SIG-M5 treated with dmso at 0.1 percent for 504 hours (cell line): Measurements from ENCODE around the gene AZIN2.
A peak's percentile ranks its signal among the peaks of the same experiment; 100 is the strongest.

Experiments
- DNase-seq: peaks from one replicate; lab custom pipeline; 2025; ENCODE audit not compliant: unreplicated experiment; lab: John Stamatoyannopoulos, UW

The AZIN2 gene

GRCh38 chr1:33149453-33150190 lies 68.7 kb downstream of the AZIN2 start:
- DNase-seq, result peak; percentile 17

- no peak for DNase-seq
These were observed 69.6 kb downstream of the AZIN2 start for GRCh38 chr1:33150522-33150921.

GRCh38 chr1:33151116-33151515 lies 70.2 kb downstream of the AZIN2 start:
- DNase-seq, result no peak

GRCh38 chr1:33152685-33153432 lies 71.9 kb downstream of the AZIN2 start:
- DNase-seq, result no peak

GRCh38 chr1:33153650-33154049 lies 72.7 kb downstream of the AZIN2 start:
- DNase-seq, result no peak

- no peak for DNase-seq
These were observed 75.1 kb downstream of the AZIN2 start for GRCh38 chr1:33155877-33156538.

- DNase-seq, result no peak
These were observed 76.2 kb downstream of the AZIN2 start for GRCh38 chr1:33157131-33157530.

GRCh38 chr1:33158366-33158765 lies 77.4 kb downstream of the AZIN2 start:
- DNase-seq, result no peak

GRCh38 chr1:33159577-33159976 lies 78.6 kb downstream of the AZIN2 start:
- no peak for DNase-seq

GRCh38 chr1:33161061-33161681 lies 80.2 kb downstream of the AZIN2 start:
- DNase-seq, result no peak

GRCh38 chr1:33162141-33162540 lies 81.2 kb downstream of the AZIN2 start:
- DNase-seq, result no peak

GRCh38 chr1:33163621-33164519 lies 82.9 kb downstream of the AZIN2 start:
- DNase-seq, result no peak

GRCh38 chr1:33165209-33165608 lies 84.3 kb downstream of the AZIN2 start:
- DNase-seq, result no peak

GRCh38 chr1:33165809-33166208 lies 84.9 kb downstream of the AZIN2 start:
- no peak for DNase-seq

GRCh38 chr1:33167650-33168447 lies 86.9 kb downstream of the AZIN2 start:
- no peak for DNase-seq

- DNase-seq, result no peak
These were observed 87.8 kb downstream of the AZIN2 start for GRCh38 chr1:33168556-33169289.

- no peak for DNase-seq
These were observed 88.5 kb downstream of the AZIN2 start for GRCh38 chr1:33169290-33170055.
